Stimulated activated CD8-positive, alpha-beta memory T cell treated with anti-CD3 and anti-CD28 coated beads, Interleukin-15, amount 100 ng/mL, for 1 hour (primary cell): ENCODE data around the gene TOMM6.

Experiments
- DNase-seq: peaks from one replicate; pipeline ENCODE4 v3.0.0-alpha.2; 2020; ENCODE audit warnings: low read depth

TOMM6 gene

GRCh38 chr6:41823178-41823577 lies 35.7 kb downstream of the TOMM6 start:
- DNase-seq, result no peak

GRCh38 chr6:41824571-41825569 lies 37.4 kb downstream of the TOMM6 start:
- no peak for DNase-seq

- DNase-seq, result no peak
These were observed 39.0 kb downstream of the TOMM6 start for GRCh38 chr6:41826343-41827022.

GRCh38 chr6:41832263-41832662 lies 44.8 kb downstream of the TOMM6 start:
- no peak for DNase-seq

- DNase-seq, result no peak
These were observed 48.6 kb downstream of the TOMM6 start for GRCh38 chr6:41836022-41836659.

- DNase-seq, result no peak
These were observed 49.2 kb downstream of the TOMM6 start for GRCh38 chr6:41836660-41837052.
